ENCODE results near the gene CACNA1I.
A peak's percentile ranks its signal among the peaks of the same experiment; 100 is the strongest.
"Not testable (repeated sequence)": the region's sequence is repeated elsewhere in the genome, so short reads cannot be mapped to it uniquely, and the experiment has no call there.

CACNA1I gene

GRCh38 chr22:39570665-39571064, at the start of gene CACNA1I:
Gene CACNA1I, plus strand, starts transcription at chr22:39570753. Its CDS starts 0 bp downstream, at chr22:39570753.
- Mint-ChIP-seq H3K4me3 (no peak within 1 kb of the TSS), H3K27me3 (ENCODE audit: low read depth, poor library complexity) (peaks cover 3% of the 10 kb centered on the region), H3K4me1 (peaks cover 35% of the 10 kb centered on the region), H3K9me3 (no peaks in the 10 kb centered on the region), H3K27ac (no peak within 1 kb of the TSS), H3K36me3 (ENCODE audit: low read depth) (no peaks in the 10 kb centered on the region)
- no peak for DNase-seq
- no peak for TF ChIP-seq CTCF (IDR thresholded peaks at IDR 0.05)

- peak overlapping the region; percentile 96 for H3K4me3 Mint-ChIP-seq
- not testable (repeated sequence) for DNase-seq; H3K27me3 Mint-ChIP-seq (ENCODE audit: low read depth, poor library complexity); H3K9me3 Mint-ChIP-seq
- peak overlapping the region; percentile 94 for H3K27ac Mint-ChIP-seq
- H3K4me1 Mint-ChIP-seq = peaks cover 69% of the 10 kb centered on the region
- peaks cover 55% of the 10 kb centered on the region for H3K36me3 Mint-ChIP-seq (ENCODE audit: low read depth)
Observed at GRCh38 chr22:39521106-39521885, 49.3 kb upstream of the CACNA1I start.

DNA sequence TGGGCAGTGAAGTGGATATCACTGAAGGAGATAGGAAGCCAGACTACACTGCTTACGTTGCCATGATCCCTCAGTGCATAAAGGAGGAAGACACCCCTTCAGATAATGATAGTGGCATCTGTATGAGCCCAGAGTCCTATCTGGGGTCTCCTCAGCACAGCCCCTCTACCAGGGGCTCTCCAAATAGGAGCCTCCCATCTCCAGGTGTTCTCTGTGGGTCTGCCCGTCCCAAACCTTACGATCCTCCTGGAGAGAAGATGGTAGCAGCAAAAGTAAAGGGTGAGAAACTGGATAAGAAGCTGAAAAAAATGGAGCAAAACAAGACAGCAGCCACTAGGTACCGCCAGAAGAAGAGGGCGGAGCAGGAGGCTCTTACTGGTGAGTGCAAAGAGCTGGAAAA, 48.5 kb upstream of the CACNA1I start:
- H3K4me1 Mint-ChIP-seq = peaks cover 72% of the 10 kb centered on the region
- H3K27me3 Mint-ChIP-seq (ENCODE audit: low read depth, poor library complexity); DNase-seq; H3K9me3 Mint-ChIP-seq: not testable (repeated sequence)
- H3K27ac Mint-ChIP-seq = peak overlapping the region; percentile 94
- peak overlapping the region; percentile 96 for H3K4me3 Mint-ChIP-seq
- H3K36me3 Mint-ChIP-seq (ENCODE audit: low read depth) = peaks cover 49% of the 10 kb centered on the region

GRCh38 chr22:39522567-39523300, 47.8 kb upstream of the CACNA1I start:
- DNase-seq = no peak
- H3K27me3 Mint-ChIP-seq (ENCODE audit: low read depth, poor library complexity) = peaks cover 7% of the 10 kb centered on the region
- H3K4me1 Mint-ChIP-seq = peaks cover 73% of the 10 kb centered on the region
- H3K27ac Mint-ChIP-seq = peak overlapping the region; percentile 94
- H3K36me3 Mint-ChIP-seq (ENCODE audit: low read depth) = peaks cover 44% of the 10 kb centered on the region
- H3K4me3 Mint-ChIP-seq = peak overlapping the region; percentile 96
- H3K9me3 Mint-ChIP-seq = no peaks in the 10 kb centered on the region
- no peak for TF ChIP-seq CTCF (IDR thresholded peaks at IDR 0.05)

GRCh38 chr22:39524089-39524752, 46.3 kb upstream of the CACNA1I start:
- peak overlapping the region; percentile 64 for H3K4me3 Mint-ChIP-seq
- peaks cover 44% of the 10 kb centered on the region for H3K36me3 Mint-ChIP-seq (ENCODE audit: low read depth)
- DNase-seq = no peak
- peaks cover 7% of the 10 kb centered on the region for H3K27me3 Mint-ChIP-seq (ENCODE audit: low read depth, poor library complexity)
- peak overlapping the region; percentile 97 for H3K27ac Mint-ChIP-seq
- H3K4me1 Mint-ChIP-seq = peaks cover 73% of the 10 kb centered on the region
- no peak for TF ChIP-seq CTCF (IDR thresholded peaks at IDR 0.05)
- no peaks in the 10 kb centered on the region for H3K9me3 Mint-ChIP-seq

DNA sequence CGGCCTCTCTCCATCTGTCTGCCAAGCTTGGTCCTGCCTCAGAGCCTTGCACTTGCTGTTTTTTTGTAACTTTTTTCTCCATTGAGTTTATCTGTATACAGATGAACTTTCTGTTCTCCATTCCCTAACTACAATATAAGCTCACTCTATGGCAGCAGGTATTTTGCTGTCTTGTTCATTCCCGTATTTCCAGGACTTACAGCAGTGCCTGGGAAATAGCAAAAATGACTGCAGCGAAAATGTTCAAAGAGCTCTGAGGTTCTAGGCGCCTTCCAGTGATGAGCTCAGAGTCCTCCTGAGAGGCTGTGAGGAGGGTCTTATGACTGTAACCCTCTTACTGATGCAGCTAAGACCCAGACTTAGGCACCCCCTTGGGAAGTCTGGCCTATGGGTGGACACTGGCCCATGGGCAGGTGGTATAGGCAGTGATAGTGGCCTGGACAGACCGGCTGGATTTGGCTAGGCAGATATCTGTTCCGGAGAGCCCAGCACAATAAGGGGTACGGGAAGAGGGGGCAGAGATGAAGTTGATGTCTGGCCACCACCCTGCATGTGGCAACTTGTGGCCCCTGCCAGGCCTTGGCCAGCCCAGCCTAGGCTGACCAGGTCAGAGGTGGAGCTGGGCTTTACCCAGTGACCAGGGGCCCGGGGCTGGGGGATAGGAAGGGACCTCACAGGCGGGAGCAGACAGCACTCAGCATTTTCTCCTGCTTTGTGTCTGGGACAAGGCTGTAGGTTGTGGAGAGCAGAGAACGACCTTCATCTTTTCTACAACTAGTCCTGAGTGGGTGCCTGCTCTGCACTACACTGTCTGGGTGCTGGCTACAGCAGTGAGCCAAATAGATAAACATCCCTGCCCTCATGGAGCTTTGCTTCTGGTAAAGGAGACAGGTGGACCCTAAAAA, 45.5 kb upstream of the CACNA1I start:
- Mint-ChIP-seq H3K27ac (peak overlapping the region; percentile 97), H3K4me3 (peak overlapping the region; percentile 64), H3K36me3 (ENCODE audit: low read depth) (peaks cover 48% of the 10 kb centered on the region), H3K4me1 (peaks cover 80% of the 10 kb centered on the region), H3K27me3 (ENCODE audit: low read depth, poor library complexity) (peaks cover 6% of the 10 kb centered on the region), H3K9me3 (no peaks in the 10 kb centered on the region)
- no peak for TF ChIP-seq CTCF (IDR thresholded peaks at IDR 0.05)
- DNase-seq = no peak
